ENCODE results near the gene ZDHHC21. TPM values are rescaled to one million over a fixed set of nuclear protein-coding genes. Genes with fewer than 3 reads are reported as not detected.

ZDHHC21 gene
- total RNA-seq, 1 donor from 2014 or later: 11.2 TPM

DNA sequence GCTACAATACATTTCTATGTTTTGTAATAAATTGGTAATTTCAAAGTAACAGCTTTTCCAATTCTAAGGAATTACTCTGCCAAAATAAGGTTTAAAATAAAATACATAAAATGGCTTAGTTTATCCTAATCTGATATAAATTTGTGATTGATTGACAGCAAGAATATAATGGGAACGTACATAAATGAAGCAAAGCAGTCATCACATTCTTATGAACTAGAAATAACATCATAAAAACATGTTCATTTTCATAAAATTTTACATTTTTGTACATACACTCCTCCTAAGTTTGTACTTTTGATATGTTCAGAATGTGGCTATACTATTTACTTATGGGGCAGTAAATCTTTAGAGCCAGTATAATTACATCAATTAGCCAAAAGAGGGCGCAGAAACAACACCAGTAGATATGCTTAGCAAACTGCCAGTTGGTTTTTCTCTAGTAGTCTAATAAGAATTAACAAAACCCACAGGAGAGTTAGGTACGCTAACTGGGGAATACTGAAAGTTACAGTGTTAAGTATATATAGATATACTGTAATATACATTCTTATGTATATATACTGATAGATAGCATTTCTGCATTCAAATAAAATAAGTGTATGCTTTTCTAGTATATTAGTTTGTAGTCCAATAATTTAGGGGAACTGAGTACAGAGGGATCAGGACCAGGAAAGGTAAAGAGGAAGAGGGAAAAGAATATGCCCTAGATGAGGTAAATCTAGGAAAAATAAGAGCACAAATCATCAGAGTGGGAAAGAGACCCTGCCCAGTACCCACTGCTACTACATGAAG, 76.8 kb downstream of the ZDHHC21 start:
- intact Hi-C loops (cut with micrococcal nuclease): loop anchor here (1.0 to 10.0 kb wide), 3 partner anchors 36 to 518 kb away; no protein-coding TSS in a partner anchor
- Mint-ChIP-seq H3K27me3 (no peaks in the 10 kb centered on the region), H3K36me3 (ENCODE audit: low read depth) (no peaks in the 10 kb centered on the region), H3K4me3 (no peak overlapping the region), H3K27ac (no peak overlapping the region), H3K4me1 (no peaks in the 10 kb centered on the region), H3K9me3 (no peaks in the 10 kb centered on the region)
- DNase-seq: no peak

DNA sequence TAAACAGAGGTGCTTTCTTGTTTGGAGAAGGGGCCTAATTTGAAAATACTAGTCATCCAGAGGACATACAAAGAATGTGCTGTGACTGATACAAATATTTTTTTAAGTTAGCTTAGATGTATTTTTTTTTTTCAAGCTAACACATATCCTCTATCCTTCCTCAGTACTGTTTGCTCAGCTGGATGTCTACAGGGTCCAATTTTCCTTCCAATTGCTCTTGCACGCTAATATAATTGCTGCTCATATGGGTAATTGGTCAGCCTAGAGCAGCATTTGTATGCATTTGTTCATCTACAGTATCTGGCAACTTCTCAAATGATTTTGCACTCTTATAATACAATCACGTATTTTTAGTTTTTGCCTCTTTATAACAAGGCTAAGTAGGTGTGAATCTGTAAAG, 84.7 kb downstream of the ZDHHC21 start:
- Mint-ChIP-seq H3K27me3 (no peaks in the 10 kb centered on the region), H3K9me3 (no peaks in the 10 kb centered on the region), H3K4me1 (no peaks in the 10 kb centered on the region), H3K27ac (no peak overlapping the region), H3K36me3 (ENCODE audit: low read depth) (peaks cover 3% of the 10 kb centered on the region), H3K4me3 (no peak overlapping the region)
- intact Hi-C loops (cut with micrococcal nuclease): no loop called here
- no peak for DNase-seq

DNA sequence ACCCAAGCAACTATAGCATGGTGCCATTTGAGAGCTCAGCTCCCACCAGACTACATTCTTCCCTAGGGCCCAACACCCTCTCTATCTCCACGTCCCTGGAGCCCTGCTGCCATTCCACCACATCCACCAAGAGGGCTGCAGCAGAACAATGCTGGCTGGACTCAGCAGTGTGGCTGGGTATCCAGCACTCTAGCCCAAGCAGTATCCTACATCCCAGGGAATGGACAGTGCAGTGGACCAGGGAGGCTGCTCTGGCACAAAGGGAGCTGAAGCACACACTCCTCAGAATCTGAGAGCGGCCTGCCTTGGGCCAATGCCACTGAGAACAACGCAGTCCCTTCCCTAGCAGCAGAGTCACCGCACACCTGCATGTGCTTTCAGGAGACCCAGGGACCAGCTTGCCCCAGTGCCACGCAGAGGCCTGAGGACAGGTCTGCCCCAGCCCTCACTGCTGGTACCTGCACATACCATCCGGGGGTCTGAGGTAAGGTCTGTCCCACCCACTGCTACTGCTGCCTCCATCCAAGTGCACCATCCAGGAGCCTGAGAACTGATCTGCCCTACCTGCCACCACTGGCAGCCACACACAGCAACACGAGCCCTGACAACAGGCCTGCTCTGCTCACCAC, 95.9 kb downstream of the ZDHHC21 start:
- Mint-ChIP-seq H3K36me3 (ENCODE audit: low read depth) (peaks cover 15% of the 10 kb centered on the region), H3K4me3 (no peak overlapping the region), H3K27me3 (no peaks in the 10 kb centered on the region), H3K9me3 (peaks cover 32% of the 10 kb centered on the region), H3K27ac (no peak overlapping the region), H3K4me1 (no peaks in the 10 kb centered on the region)
- no peak for DNase-seq
- intact Hi-C loops (cut with micrococcal nuclease): no loop called here

GRCh38 chr9:14593406-14593805, 99.8 kb downstream of the ZDHHC21 start:
- peaks cover 12% of the 10 kb centered on the region for H3K36me3 Mint-ChIP-seq (ENCODE audit: low read depth)
- H3K27ac Mint-ChIP-seq: no peak overlapping the region
- H3K9me3 Mint-ChIP-seq: peaks cover 20% of the 10 kb centered on the region
- H3K4me3 Mint-ChIP-seq: no peak overlapping the region
- no peaks in the 10 kb centered on the region for H3K4me1 Mint-ChIP-seq
- no peaks in the 10 kb centered on the region for H3K27me3 Mint-ChIP-seq
- intact Hi-C loops (cut with micrococcal nuclease): no loop called here
- DNase-seq: no peak

DNA sequence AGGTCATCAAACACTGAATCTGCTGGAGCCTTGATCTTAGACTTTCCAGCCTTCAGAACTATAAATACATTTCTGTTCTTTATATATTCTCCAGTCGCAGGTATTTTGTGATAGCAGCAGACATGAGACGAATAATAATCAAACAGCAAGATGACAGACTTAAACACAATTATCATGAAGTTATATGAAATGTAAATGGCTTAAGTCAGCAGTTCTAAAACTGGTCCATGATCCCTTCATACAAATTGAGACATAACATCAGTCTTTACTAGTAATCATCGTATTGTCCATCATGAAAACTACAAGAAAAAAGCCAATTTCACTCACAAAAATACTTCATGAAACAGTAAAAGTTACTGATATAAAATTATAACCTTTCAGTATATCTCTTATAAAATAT, 101.8 kb downstream of the ZDHHC21 start:
- intact Hi-C loops (cut with micrococcal nuclease): no loop called here
- Mint-ChIP-seq H3K4me3 (no peak overlapping the region), H3K36me3 (ENCODE audit: low read depth) (peaks cover 15% of the 10 kb centered on the region), H3K9me3 (peaks cover 13% of the 10 kb centered on the region), H3K27me3 (no peaks in the 10 kb centered on the region), H3K4me1 (no peaks in the 10 kb centered on the region), H3K27ac (no peak overlapping the region)
- no peak for DNase-seq

DNA sequence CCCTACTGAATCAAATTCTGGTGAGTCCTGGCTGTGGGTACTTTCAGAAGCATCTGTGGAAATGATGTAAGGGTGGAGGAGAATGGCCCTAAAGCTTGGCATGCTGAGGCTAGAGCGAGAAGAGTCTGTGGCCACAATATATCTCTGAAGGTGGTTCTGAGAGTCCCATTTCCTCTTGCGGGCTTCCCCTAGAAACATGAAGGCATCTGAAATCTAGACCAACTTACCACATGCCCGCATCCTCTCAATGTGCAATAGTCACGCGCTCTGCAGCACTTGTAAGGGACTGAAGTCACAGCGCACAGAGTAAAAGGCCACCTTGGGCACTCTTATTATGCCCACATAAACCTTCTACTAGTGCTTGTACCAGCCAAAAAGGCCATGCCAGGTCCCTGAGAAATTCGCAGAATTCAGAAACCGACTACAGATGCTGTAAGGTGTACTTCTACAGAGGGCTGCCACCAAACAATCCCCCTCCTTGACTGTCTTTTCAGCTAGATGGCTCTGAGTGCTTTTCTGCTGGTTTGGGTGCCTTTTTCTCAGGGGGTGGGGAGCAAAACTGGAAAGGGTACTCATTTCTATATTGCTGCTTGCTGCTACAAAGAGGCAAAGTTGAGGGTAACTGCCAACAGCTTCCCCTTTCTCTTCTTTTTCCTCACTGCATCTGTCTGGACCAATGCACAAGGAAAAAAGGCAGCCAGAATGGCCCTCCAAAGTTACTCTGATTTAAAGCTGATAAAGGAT, 107.3 kb downstream of the ZDHHC21 start:
- intact Hi-C loops (cut with micrococcal nuclease): loop anchor here (1.0 kb wide), 1 partner anchor 26 kb away; no protein-coding TSS in a partner anchor
- peaks cover 6% of the 10 kb centered on the region for H3K9me3 Mint-ChIP-seq
- H3K27ac Mint-ChIP-seq: no peak overlapping the region
- H3K4me1 Mint-ChIP-seq: peaks cover 8% of the 10 kb centered on the region
- no peak overlapping the region for H3K4me3 Mint-ChIP-seq
- H3K27me3 Mint-ChIP-seq: peaks cover 10% of the 10 kb centered on the region
- peak; percentile 80 for DNase-seq
- H3K36me3 Mint-ChIP-seq (ENCODE audit: low read depth): peaks cover 5% of the 10 kb centered on the region

- Mint-ChIP-seq H3K36me3 (ENCODE audit: low read depth) (peaks cover 5% of the 10 kb centered on the region), H3K9me3 (peaks cover 14% of the 10 kb centered on the region), H3K27ac (no peak overlapping the region), H3K4me1 (peaks cover 8% of the 10 kb centered on the region), H3K27me3 (peaks cover 14% of the 10 kb centered on the region), H3K4me3 (no peak overlapping the region)
- intact Hi-C loops (cut with micrococcal nuclease): no loop called here
- no peak for DNase-seq
Observed at GRCh38 chr9:14584571-14584970, 108.7 kb downstream of the ZDHHC21 start.

DNA sequence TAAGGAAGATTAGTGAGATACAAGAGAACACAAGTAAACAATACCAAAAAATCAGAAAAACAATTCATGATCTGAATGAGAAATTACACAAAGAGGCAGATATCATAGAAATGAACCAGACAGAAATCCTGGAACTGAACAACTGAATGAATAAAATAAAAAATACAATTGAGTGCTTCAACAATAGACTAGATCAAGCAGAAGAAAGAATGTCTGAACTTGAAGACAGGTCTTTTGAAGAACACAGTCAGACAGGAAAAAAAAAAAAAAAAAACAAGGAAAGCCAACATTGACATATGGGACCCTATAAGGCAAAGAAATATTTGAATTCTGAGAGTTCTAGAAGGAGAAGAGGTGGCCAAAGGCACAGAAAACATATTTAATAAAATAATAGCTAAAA, 115.2 kb downstream of the ZDHHC21 start:
- Mint-ChIP-seq H3K27ac (no peak overlapping the region), H3K9me3 (peaks cover 35% of the 10 kb centered on the region)
- intact Hi-C loops (cut with micrococcal nuclease): no loop called here

DNA sequence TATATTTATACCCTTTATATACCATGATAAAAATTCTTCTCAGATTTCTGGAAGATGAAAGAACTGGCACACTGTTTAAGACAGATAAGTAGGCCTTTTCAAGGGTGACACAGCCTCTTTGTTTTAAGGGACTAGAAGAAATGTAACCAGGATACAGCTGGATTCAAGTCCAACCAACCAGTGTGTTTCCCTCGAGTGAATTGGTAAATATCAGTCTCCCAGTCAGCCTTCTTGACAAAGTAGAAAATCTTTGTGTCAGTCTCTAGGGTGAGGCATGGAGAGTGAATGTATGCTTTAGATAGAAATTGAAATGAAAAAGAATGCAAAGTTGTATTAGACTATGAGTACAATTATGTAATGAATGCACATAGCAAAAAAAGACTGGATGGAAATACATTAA, 119.1 kb downstream of the ZDHHC21 start:
- Mint-ChIP-seq H3K4me3 (no peak overlapping the region), H3K36me3 (ENCODE audit: low read depth) (peaks cover 1% of the 10 kb centered on the region), H3K4me1 (no peaks in the 10 kb centered on the region), H3K9me3 (peaks cover 34% of the 10 kb centered on the region), H3K27ac (no peak overlapping the region), H3K27me3 (peaks cover 2% of the 10 kb centered on the region)
- intact Hi-C loops (cut with micrococcal nuclease): no loop called here
- no peak for DNase-seq

More for the DNA sequence above, 115.2 kb downstream of the ZDHHC21 start:
- no peak overlapping the region for H3K4me3 Mint-ChIP-seq
- H3K4me1 Mint-ChIP-seq: no peaks in the 10 kb centered on the region
- no peak for DNase-seq
- H3K36me3 Mint-ChIP-seq (ENCODE audit: low read depth): peaks cover 1% of the 10 kb centered on the region
- H3K27me3 Mint-ChIP-seq: peaks cover 9% of the 10 kb centered on the region

GRCh38 chr9:14573319-14573718, 119.9 kb downstream of the ZDHHC21 start:
- peaks cover 30% of the 10 kb centered on the region for H3K9me3 Mint-ChIP-seq

GRCh38 chr9:14565352-14566016, 127.7 kb downstream of the ZDHHC21 start:
- H3K9me3 Mint-ChIP-seq: peaks cover 6% of the 10 kb centered on the region
- no peaks in the 10 kb centered on the region for H3K27me3 Mint-ChIP-seq
- no peaks in the 10 kb centered on the region for H3K36me3 Mint-ChIP-seq (ENCODE audit: low read depth)
- intact Hi-C loops (cut with micrococcal nuclease): no loop called here
- no peak overlapping the region for H3K27ac Mint-ChIP-seq
- H3K4me1 Mint-ChIP-seq: no peaks in the 10 kb centered on the region
- no peak overlapping the region for H3K4me3 Mint-ChIP-seq
- no peak for DNase-seq

More at GRCh38 chr9:14573319-14573718, 119.9 kb downstream of the ZDHHC21 start:
- no peak overlapping the region for H3K27ac Mint-ChIP-seq
- no peaks in the 10 kb centered on the region for H3K4me1 Mint-ChIP-seq
- intact Hi-C loops (cut with micrococcal nuclease): no loop called here
- peaks cover 2% of the 10 kb centered on the region for H3K27me3 Mint-ChIP-seq
- no peak overlapping the region for H3K4me3 Mint-ChIP-seq
- H3K36me3 Mint-ChIP-seq (ENCODE audit: low read depth): peaks cover 1% of the 10 kb centered on the region
- DNase-seq: no peak

DNA sequence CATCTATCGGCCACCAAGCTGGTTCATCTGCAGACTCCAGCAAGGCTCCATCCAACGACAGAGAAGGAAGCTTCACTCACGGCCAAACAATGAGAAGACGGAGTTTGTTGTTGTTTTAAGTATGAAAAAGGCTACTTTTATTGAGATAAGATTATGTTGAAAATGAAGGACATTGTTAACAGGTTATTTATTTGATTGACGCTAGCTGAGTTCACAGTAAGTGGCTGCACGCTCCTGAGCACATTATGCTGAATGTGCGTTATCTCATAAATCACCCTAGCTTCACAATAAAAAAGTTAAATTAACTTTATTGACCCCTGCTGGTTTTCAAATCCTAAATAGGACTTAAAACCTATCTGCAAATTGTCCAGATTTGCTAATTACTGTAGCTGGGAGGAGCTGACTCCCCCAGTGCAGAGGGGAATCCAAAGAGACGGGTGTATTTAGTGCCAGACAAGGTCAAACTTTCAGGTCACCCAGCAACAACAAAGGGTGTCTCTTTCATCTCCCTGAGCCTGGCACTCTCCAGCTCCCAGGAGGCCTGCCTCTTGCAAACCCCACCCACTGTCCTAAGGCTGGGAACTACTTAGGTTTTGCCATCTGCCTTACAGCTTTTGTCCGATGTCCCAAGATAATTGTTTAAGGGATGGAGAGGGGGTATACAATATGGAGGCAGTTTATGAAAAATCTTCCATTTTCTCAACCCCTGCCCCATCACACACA, 129.2 kb downstream of the ZDHHC21 start:
- intact Hi-C loops (cut with micrococcal nuclease): no loop called here
- no peak for DNase-seq
- H3K27me3 Mint-ChIP-seq: no peaks in the 10 kb centered on the region
- H3K4me1 Mint-ChIP-seq: peaks cover 5% of the 10 kb centered on the region
- no peaks in the 10 kb centered on the region for H3K36me3 Mint-ChIP-seq (ENCODE audit: low read depth)
- peaks cover 2% of the 10 kb centered on the region for H3K9me3 Mint-ChIP-seq
- no peak overlapping the region for H3K27ac Mint-ChIP-seq
- H3K4me3 Mint-ChIP-seq: no peak overlapping the region

DNA sequence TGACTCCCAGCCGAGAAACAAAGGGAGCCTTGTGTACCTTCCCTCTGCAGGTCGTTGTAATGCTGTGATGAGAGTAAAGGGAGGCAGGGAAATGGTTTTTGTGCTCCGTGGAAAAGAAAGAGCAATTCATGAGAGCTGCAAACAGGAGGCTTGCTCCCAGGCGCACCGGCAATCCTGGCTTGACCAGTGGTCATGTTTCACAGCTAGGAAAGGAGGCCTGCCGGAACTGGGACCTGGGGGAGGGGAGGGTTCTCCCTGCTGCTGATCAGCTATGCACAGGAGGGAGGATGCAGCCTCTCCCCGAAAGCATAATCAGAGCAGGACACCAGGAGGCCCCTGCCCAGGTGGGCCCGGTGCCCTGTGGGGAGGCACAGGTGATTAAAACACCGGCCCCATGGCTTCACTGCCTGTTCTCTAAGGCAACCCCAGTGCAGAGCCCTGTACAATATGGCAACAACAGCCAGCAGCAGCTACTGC, 131.3 kb downstream of the ZDHHC21 start:
- intact Hi-C loops (cut with micrococcal nuclease): no loop called here
- Mint-ChIP-seq H3K27me3 (no peaks in the 10 kb centered on the region), H3K27ac (no peak overlapping the region), H3K36me3 (ENCODE audit: low read depth) (no peaks in the 10 kb centered on the region), H3K9me3 (peaks cover 10% of the 10 kb centered on the region), H3K4me1 (peaks cover 5% of the 10 kb centered on the region), H3K4me3 (no peak overlapping the region)
- DNase-seq: no peak
